Type B pancreatic cell (in vitro differentiated cells): ENCODE data around the gene EOLA2. TPM values are rescaled to one million over a fixed set of nuclear protein-coding genes. Genes with fewer than 3 reads are reported as not detected.

Source experiments
- DNase-seq: peaks from one replicate; pipeline ENCODE4 v3.0.0; 2021; ENCODE audit warnings: mixed read lengths; ENCODE audit not compliant: unreplicated experiment; ENCODE audit errors: extremely low spot score
- H3K27ac Mint-ChIP-seq: 2 replicates; pipeline ENCODE4 v1.8.0; 2021; ENCODE audit warnings: mild to moderate bottlenecking, mixed read lengths
- H3K27me3 Mint-ChIP-seq: 2 replicates; pipeline ENCODE4 v1.8.0; 2021; ENCODE audit warnings: mixed read lengths
- H3K36me3 Mint-ChIP-seq: 2 replicates; pipeline ENCODE4 v1.8.0; 2021; ENCODE audit warnings: mixed read lengths
- H3K4me1 Mint-ChIP-seq: one replicate; pipeline ENCODE4 v1.8.0; 2021; ENCODE audit warnings: mixed read lengths; ENCODE audit not compliant: unreplicated experiment
- H3K4me3 Mint-ChIP-seq: 2 replicates; pipeline ENCODE4 v1.8.0; 2021; ENCODE audit warnings: mild to moderate bottlenecking, mixed read lengths
- H3K9me3 Mint-ChIP-seq: 2 replicates; pipeline ENCODE4 v1.8.0; 2021; ENCODE audit warnings: mixed read lengths
- CTCF ChIP-seq: fragments of 200-600 bp; sonication (generic); conservative IDR thresholded peaks from 2 replicates; pipeline ENCODE4 v1.5.0; 2021; ENCODE audit warnings: antibody characterized with exemption, mild to moderate bottlenecking
- long read RNA-seq: library from polyadenylated mRNA; unstranded; transcript quantifications from one replicate; pipeline ENCODE4 v2.0.0, GENCODE V29; 2020
- total RNA-seq: library from RNA; stranded (reverse); gene quantifications from 2 replicates; pipeline ENCODE4 v1.2.1, GENCODE V29; 2021; ENCODE audit warnings: low replicate concordance

Gene EOLA2
- 32.7 and 39.0 TPM in 2 replicates for total RNA-seq
- long read RNA-seq, transcript CXorf40B-203 (5 exons, 1,653 nt): major isoform, 33 of 92 reads
- long read RNA-seq, transcript CXorf40B-205 (6 exons, 1,440 nt): minor isoform, 15 of 92 reads
- long read RNA-seq, transcript CXorf40B-202 (5 exons, 1,316 nt): minor isoform, 6 of 92 reads
- long read RNA-seq, partial matches to known transcripts: 20 of 92 reads
- long read RNA-seq, other reads (novel, unspliced or antisense): 17 of 92 reads

GRCh38 chrX:149938427-149938880 lies at the start of gene EOLA2:
Gene EOLA2 (minus strand): TSS chrX:149938491. CDS start chrX:149933874, 4,617 bp downstream.
- Mint-ChIP-seq H3K27me3 (no peaks in the 10 kb centered on the region), H3K36me3 (no peaks in the 10 kb centered on the region), H3K4me1 (no peaks in the 10 kb centered on the region), H3K9me3 (no peaks in the 10 kb centered on the region), H3K27ac (peak within 1 kb of the TSS; percentile 99), H3K4me3 (peak within 1 kb of the TSS; percentile 94)
- peak; percentile 90 for DNase-seq
- peak; percentile 65 for TF ChIP-seq CTCF

GRCh38 chrX:149987613-149988012 lies 49.3 kb upstream of the EOLA2 start:
- Mint-ChIP-seq H3K4me1 (no peaks in the 10 kb centered on the region), H3K4me3 (no peak overlapping the region), H3K27ac (no peak overlapping the region), H3K27me3 (no peaks in the 10 kb centered on the region), H3K36me3 (no peaks in the 10 kb centered on the region), H3K9me3 (no peaks in the 10 kb centered on the region)
- no peak for TF ChIP-seq CTCF
- DNase-seq: no peak

GRCh38 chrX:149984411-149984810 lies 46.1 kb upstream of the EOLA2 start:
- Mint-ChIP-seq H3K27me3 (no peaks in the 10 kb centered on the region), H3K9me3 (no peaks in the 10 kb centered on the region), H3K4me3 (no peak overlapping the region), H3K27ac (no peak overlapping the region), H3K36me3 (no peaks in the 10 kb centered on the region), H3K4me1 (no peaks in the 10 kb centered on the region)
- DNase-seq: no peak
- no peak for TF ChIP-seq CTCF

- Mint-ChIP-seq H3K36me3 (no peaks in the 10 kb centered on the region), H3K4me3 (no peak overlapping the region), H3K9me3 (no peaks in the 10 kb centered on the region), H3K27ac (no peak overlapping the region), H3K4me1 (no peaks in the 10 kb centered on the region), H3K27me3 (no peaks in the 10 kb centered on the region)
- DNase-seq: no peak
- no peak for TF ChIP-seq CTCF
Measured at GRCh38 chrX:149982310-149982709, 44.0 kb upstream of the EOLA2 start.

- no peak overlapping the region for H3K4me3 Mint-ChIP-seq
- TF ChIP-seq CTCF: no peak
- H3K4me1 Mint-ChIP-seq: no peaks in the 10 kb centered on the region
- H3K36me3 Mint-ChIP-seq: no peaks in the 10 kb centered on the region
- no peak overlapping the region for H3K27ac Mint-ChIP-seq
- H3K27me3 Mint-ChIP-seq: no peaks in the 10 kb centered on the region
- no peak for DNase-seq
- no peaks in the 10 kb centered on the region for H3K9me3 Mint-ChIP-seq
Measured at GRCh38 chrX:149979126-149979644, 40.9 kb upstream of the EOLA2 start.
